ENCODE data around the gene RCN2. TPM values are rescaled to one million over a fixed set of nuclear protein-coding genes. Genes with fewer than 3 reads are reported as not detected.

RCN2 gene
- 51.3 and 65.9 TPM in 2 replicates for total RNA-seq

GRCh38 chr15:76931397-76932134 lies at the start of gene RCN2:
TSS of gene RCN2 (plus strand) at chr15:76931749. CDS start at chr15:76931842, 93 bp downstream.

DNA sequence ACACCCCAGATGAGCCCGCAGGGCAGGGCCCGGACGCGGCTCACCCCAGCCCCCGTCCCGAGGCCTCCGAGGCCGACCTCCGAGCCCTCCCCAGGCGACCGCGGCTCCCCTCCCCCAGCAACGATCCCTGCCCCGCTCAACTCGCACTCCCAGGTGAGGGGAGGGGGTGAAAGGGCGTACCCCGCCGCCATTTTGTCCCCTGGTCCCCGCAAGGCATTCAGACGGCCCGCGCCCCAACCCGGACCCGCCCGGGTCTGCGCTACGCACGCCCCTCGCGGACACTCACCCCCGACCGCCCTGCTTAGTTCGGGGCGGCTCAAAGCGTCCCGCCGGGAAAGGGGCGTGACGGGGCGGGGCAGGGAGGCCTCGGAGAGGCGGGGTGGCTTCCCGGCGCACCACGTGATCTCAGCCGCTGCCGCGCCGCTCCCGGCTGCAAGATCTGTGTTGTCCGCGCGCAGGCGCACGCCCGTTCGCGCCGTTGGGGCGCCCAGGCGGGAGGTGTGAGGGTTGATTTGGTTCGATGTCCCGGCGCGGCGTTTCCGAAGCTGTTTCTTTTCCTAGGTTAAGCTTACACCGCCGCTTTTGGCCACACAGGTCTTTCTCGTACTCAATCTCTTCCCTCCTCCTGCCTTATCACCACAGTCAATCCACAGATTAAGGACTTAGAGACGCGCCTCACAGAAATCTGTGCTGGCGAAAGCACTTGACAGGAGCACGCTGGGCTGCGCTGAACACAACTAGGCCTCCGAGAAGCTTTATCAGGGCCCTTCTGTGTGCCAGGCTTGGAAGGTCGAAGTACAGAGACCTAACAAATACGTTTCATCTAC lies 26.3 kb upstream of the RCN2 start, which contains the start of gene SCAPER:
Gene SCAPER (minus strand): TSS at position 328 of the 827 bp plus-strand sequence. CDS start 21,523 bp downstream, outside the sequence.

DNA sequence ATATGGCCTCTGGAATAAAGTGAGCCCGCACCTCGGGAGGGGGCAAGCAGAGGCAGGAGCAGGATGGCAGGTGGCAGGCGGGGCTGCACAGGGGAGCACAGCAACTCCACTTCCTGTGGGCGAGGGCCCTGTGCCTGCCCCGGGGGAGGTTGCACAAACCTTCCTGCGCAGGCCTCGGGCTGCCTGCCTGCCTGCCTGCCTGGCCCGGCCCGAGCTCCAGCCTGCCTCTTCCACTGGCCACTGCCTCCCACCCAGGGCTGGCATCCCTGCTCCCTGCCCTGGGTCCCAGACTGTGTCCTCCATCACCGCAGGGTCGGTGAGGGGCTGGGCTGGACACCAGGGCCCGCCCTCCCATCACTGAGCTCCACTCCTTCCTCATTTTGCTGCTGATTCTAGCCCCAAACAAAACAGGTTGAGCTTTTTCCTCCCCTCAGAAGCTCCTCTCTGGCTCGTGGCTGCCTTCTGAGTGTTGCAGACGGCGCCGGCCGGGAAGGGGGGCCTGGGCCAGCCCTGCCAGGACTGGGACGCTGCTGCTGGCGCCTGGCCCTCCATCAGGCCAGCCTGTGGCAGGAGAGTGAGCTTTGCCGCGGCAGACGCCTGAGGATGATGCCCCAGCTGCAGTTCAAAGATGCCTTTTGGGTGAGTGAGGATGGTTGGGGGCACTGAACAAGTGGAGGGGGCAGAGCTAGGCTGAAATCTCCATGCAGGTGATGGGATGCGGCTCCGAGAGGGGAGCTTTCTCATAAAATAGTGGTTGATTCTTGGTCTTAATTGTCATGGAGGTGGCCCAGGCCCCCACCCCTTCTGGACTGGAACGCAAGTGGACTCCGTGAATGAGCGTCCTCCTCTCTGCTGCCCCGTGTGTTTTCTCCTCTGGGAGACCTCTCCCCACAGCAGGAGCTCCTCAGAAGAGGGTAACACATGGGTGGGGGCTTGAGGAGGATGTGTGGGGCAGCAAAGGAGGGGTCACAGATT lies 63.7 kb downstream of the RCN2 start, which contains the start of gene PSTPIP1:
Gene PSTPIP1 (plus strand): TSS at position 156 of the 975 bp plus-strand sequence. CDS start 448 bp downstream, at position 604.

Other genes starting within 250 kb of the RCN2 start
- gene SCAPER, start 26.4 kb upstream of the RCN2 start, total RNA-seq = 12.4 and 13.5 TPM in 2 replicates
- 0.42 and 11.4 TPM in 2 replicates for gene PSTPIP1, start 63.4 kb downstream of the RCN2 start, total RNA-seq
- 176 and 191 TPM in 2 replicates for gene TSPAN3, start 139.4 kb downstream of the RCN2 start, total RNA-seq